Astrocyte of the spinal cord (primary cell): Measurements from ENCODE around the gene TCEA3.
A peak's percentile ranks its signal among the peaks of the same experiment; 100 is the strongest.

ENCODE experiments used
- DNase-seq: peaks from one replicate; pipeline ENCODE4 v3.0.0; 2011; ENCODE audit warnings: low read depth, low spot score
- H3K4me3 ChIP-seq: 2 replicates; pipeline ENCODE4 v1.5.1; 2011; ENCODE audit warnings: low read depth, mild to moderate bottlenecking, low read length, moderate library complexity
- in situ Hi-C: cut with HindIII; loops from 2 replicates; pipeline ENCODE4 v1.10.0; 2017; ENCODE audit warnings: low sequenced_read_pairs
- TF ChIP-seq, protein P1 (sequence below): IDR thresholded peaks from 2 replicates; pipeline ENCODE4 v1.5.1; 2012; ENCODE audit warnings: low read depth, mild to moderate bottlenecking, low read length, inconsistent platforms

Gene TCEA3

DNA sequence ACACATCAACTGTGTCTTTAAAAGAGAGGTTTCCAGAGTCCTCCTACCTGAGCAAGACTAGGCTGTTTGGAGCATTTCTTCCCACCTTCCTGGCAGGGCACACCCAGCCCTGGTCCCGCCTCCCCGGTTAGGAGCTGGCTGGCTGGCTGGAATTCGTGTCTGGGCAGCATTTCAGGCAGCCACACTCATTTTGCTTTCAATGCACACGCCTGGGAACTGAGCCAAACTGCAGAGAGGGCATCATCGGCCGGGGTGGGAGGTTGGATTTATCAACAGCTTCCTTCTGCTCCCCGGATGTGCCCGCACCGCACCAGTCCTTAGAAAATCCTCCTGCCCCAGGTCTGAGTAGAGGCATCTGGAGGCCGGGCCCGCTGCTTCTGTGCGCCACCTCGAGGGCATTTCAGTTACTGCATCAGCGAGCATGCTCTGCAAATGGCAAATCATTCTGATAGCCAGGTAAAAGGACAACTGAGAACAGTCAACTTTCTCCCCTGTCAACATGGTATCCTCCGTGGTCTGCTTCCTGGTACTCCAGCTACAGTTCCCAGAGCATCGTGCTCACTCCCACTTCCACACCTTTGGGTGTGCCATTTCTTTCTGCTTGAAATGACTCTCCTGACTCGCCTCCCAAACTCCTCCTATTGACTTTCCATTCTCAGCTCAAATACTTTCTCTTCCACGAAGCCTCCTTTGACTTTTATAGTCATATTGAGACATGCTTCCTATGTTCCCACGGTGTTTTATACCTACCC is 20.6 kb downstream of the TCEA3 start:
- peak; percentile 94 for DNase-seq
- in situ Hi-C loops, result no loop called here
- H3K4me3 ChIP-seq, result no peak overlapping the region
- TF ChIP-seq, protein P1, sequence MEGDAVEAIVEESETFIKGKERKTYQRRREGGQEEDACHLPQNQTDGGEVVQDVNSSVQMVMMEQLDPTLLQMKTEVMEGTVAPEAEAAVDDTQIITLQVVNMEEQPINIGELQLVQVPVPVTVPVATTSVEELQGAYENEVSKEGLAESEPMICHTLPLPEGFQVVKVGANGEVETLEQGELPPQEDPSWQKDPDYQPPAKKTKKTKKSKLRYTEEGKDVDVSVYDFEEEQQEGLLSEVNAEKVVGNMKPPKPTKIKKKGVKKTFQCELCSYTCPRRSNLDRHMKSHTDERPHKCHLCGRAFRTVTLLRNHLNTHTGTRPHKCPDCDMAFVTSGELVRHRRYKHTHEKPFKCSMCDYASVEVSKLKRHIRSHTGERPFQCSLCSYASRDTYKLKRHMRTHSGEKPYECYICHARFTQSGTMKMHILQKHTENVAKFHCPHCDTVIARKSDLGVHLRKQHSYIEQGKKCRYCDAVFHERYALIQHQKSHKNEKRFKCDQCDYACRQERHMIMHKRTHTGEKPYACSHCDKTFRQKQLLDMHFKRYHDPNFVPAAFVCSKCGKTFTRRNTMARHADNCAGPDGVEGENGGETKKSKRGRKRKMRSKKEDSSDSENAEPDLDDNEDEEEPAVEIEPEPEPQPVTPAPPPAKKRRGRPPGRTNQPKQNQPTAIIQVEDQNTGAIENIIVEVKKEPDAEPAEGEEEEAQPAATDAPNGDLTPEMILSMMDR, result peak; percentile 96

DNA sequence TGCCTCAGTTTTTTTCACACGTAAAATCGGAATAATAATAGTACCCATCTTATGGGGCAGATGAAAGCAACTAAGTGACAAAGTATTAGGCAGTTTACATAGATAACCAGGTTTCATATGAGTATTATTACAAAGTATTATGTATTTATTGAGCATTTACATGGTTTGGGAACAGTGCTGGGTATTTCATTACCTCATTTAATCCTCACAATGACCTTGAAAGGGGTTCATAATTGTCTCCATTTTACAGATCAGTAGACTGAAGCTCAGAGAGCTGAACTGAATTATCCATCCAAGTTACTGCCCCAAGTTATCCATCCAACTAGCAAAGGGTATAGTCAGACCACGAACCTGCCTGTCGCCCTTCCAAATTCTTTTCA is 21.2 kb downstream of the TCEA3 start:
- DNase-seq, result no peak
- H3K4me3 ChIP-seq, result no peak overlapping the region
- TF ChIP-seq, protein P1, result no peak
- in situ Hi-C loops, result no loop called here

DNA sequence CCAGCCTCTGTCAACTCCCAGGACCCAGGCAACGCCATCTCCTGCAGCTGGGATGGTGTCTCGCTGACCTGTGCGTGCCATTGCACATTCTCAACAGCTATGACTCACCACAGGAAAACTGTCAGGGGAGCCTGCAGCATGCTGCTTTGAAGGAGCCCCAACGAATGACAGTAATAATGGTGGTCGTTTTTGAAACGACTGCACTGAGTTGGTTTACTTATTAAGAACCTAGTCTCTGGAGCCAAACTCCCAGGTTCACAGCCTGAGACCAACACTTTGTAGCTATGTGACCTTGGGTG is 21.6 kb downstream of the TCEA3 start:
- in situ Hi-C loops, result no loop called here

DNA sequence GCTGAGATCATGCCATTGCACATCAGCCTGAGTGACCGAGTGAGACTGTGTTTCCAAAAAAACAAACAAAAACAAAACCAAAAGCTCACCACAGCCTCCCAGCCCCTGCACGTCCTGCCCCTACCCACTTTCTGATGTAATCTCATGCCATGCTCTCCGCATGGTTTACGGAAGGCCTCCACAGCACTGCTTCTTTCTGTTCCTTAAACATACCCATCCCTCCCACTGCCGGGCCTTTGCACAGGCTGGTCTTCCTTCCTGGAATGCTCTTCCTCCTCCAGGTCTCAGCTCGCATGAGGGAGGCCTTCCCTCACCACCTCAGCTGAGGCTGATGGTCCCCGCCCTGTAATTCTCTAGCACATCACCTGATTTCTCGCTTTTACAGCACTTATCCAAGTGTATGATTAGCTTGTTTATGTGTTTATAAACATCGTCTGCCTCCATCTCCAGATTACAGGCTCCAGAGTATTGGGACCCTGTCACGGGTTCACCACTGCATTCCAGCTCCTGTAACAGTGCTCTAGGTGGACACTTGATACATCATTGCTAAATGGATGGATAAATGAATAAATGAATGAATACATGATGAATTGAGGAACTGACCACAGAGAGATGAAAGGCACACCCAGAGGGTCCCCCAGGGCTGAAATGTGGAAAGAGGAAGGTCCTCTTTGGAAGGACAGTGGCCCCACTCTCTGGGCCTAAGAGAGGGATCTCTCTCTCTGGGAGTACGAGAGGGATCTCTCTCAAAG is 22.1 kb downstream of the TCEA3 start:
- in situ Hi-C loops, result no loop called here
- no peak for DNase-seq

More for the DNA sequence above, 21.6 kb downstream of the TCEA3 start:
- TF ChIP-seq, protein P1, result no peak
- no peak overlapping the region for H3K4me3 ChIP-seq
- peak; percentile 77 for DNase-seq

DNA sequence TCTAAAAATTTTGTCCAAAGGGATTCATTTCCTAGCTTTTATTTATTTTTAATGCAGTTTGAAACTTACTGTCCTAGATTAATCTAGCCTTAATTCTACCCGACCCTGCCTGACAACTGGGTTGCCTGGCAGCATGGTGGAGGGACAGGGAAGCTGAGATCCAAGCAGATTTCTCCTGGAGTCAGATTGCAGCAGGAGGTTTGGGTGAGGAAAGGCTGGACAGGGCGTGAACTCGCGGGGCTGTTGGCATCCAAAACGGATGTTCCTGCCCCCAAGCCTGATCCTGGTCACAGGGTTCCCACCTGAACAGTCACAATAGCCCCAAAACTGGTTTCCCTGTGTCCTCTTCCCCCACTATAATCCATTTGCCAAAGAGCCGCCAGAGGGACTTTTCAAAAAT is 23.2 kb downstream of the TCEA3 start:
- in situ Hi-C loops, result no loop called here
- H3K4me3 ChIP-seq, result no peak overlapping the region
- DNase-seq, result no peak
- TF ChIP-seq, protein P1, result no peak

More for the DNA sequence above, 22.1 kb downstream of the TCEA3 start:
- TF ChIP-seq, protein P1, result no peak
- H3K4me3 ChIP-seq, result no peak overlapping the region

DNA sequence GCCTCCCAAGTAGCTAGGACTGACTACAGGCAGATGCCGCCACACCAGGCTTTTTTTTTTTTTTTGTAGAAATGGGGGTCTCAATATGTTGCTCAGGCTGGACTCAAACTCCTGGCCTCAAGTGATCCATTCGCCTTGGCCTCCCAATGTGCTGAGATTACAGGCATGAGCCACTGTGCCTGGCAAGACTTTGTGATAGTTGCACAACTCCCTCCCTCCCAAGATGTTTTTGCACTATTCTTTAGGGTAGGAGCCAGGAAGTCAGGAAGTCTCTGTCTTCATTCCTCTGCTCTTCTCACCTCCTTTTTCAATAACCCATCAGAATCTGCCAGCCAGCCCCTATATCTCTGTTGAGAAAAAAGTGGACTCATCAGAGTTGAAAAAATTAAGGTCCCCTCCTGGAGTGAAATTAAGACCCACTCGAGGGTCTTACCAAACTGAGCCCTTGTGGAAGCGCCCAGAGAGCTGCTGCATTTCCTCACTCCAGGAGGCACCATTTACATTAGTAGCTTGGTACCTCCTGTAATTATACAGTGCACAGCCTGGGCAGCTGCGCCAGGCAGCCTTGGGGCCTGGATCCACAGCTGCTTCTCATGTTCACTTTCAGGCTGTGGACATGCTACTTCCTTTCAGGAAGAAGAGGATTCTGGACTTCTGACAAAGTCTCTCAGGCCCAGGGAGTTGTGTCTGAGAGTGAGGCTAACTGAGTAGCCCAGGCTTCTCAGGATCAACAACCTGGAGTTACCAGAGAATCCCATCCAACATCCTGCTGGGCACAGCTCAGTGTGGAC is 24.0 kb downstream of the TCEA3 start:
- H3K4me3 ChIP-seq, result no peak overlapping the region
- no peak for DNase-seq
- TF ChIP-seq, protein P1, result no peak
- in situ Hi-C loops, result no loop called here
